GM18861 (cell line): ENCODE results near the gene PARD3.
A peak's percentile ranks its signal among the peaks of the same experiment; 100 is the strongest.

Source experiments
- ATAC-seq: cut with Tn5 transposase; IDR thresholded peaks from one replicate; pipeline ENCODE4 v1.9.1; 2021; ENCODE audit not compliant: unreplicated experiment

Gene PARD3

GRCh38 chr10:34548466-34548865 lies 266.6 kb downstream of the PARD3 start:
- no peak for ATAC-seq

- no peak for ATAC-seq
Measured at GRCh38 chr10:34547695-34548094, 267.4 kb downstream of the PARD3 start.

- no peak for ATAC-seq
Measured at GRCh38 chr10:34547291-34547690, 267.8 kb downstream of the PARD3 start.

- ATAC-seq, result no peak
Measured at GRCh38 chr10:34544400-34544799, 270.7 kb downstream of the PARD3 start.

GRCh38 chr10:34543716-34544115 lies 271.4 kb downstream of the PARD3 start:
- ATAC-seq, result no peak

GRCh38 chr10:34540492-34540891 lies 274.6 kb downstream of the PARD3 start:
- no peak for ATAC-seq

GRCh38 chr10:34539533-34540315 lies 275.4 kb downstream of the PARD3 start:
- ATAC-seq, result no peak

GRCh38 chr10:34538281-34538829 lies 276.7 kb downstream of the PARD3 start:
- peak; percentile 39 for ATAC-seq

GRCh38 chr10:34537629-34538231 lies 277.4 kb downstream of the PARD3 start:
- ATAC-seq, result peak; percentile 78

GRCh38 chr10:34535872-34536271 lies 279.2 kb downstream of the PARD3 start:
- ATAC-seq, result no peak

GRCh38 chr10:34530778-34531177 lies 284.3 kb downstream of the PARD3 start:
- ATAC-seq, result no peak

GRCh38 chr10:34528320-34528719 lies 286.8 kb downstream of the PARD3 start:
- no peak for ATAC-seq

- ATAC-seq, result no peak
Measured at GRCh38 chr10:34526758-34527730, 288.1 kb downstream of the PARD3 start.

- ATAC-seq, result no peak
Measured at GRCh38 chr10:34526186-34526585, 288.9 kb downstream of the PARD3 start.

GRCh38 chr10:34524369-34525091 lies 290.6 kb downstream of the PARD3 start:
- peak; percentile 70 for ATAC-seq

- ATAC-seq, result no peak
Measured at GRCh38 chr10:34523017-34523767, 291.9 kb downstream of the PARD3 start.

GRCh38 chr10:34522546-34522945 lies 292.6 kb downstream of the PARD3 start:
- ATAC-seq, result no peak

GRCh38 chr10:34520510-34520909 lies 294.6 kb downstream of the PARD3 start:
- no peak for ATAC-seq

- no peak for ATAC-seq
Measured at GRCh38 chr10:34520084-34520483, 295.0 kb downstream of the PARD3 start.

GRCh38 chr10:34514290-34514689 lies 300.8 kb downstream of the PARD3 start:
- ATAC-seq, result no peak
